NCI-H2029 treated with DMSO at 0.1 percent for 48 hours (cell line): ENCODE measurements around the gene SLC66A1.

Experiments
- DNase-seq: peaks from one replicate; lab custom pipeline; 2025; lab: John Stamatoyannopoulos, UW

The SLC66A1 gene

DNA sequence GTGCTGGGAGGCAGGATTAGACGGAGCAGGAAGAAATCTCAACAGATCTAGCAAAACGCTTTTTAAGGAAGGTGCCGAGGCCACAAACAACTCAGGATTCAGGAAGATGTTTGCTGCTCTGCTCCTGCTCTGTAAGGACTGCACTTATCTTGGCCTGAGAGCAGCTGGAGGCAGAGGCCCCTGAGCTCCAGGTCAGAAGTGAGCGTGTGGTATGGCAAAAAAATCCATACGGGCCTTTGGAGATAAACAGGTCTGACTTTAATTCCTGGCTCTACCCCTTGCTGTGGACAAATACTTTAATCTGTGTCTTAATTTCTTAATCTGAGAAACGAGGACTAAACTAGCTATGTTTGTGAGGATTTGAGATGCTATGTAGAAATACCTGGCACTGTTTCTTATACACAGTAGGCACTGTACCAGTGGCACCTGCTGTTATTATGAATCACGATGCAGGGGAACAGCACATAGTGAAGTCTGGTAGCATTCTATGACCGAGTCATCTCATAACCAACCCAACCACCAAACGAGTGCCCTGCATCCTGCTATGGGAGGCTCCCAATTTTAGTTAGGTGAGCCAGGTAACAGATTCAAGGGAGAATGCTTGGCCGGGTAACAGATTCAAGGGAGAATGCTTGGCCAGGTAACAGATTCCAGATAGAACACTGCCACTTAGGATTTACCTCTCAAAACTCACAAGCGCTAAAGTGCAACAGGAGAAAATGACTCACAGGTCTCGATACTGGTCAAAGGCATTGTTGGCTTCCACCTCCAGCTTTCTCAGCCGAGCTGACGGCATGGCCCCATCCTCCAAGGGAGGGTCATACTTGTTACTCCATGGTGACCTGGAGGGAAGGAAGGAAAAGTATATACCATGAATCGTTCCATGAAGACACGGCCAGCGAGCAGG is 65.9 kb downstream of the SLC66A1 start:
- no peak for DNase-seq
